ENCODE measurements around the gene CERS3. TPM values are rescaled to one million over a fixed set of nuclear protein-coding genes. Genes with fewer than 3 reads are reported as not detected.

The CERS3 gene
- total RNA-seq, 2 experiments from 2014 or later = not detected

- intact Hi-C loops (cut with micrococcal nuclease) = no loop called here
Observed at GRCh38 chr15:100570735-100571313, 42.1 kb upstream of the CERS3 start.

GRCh38 chr15:100570275-100570674, 41.5 kb upstream of the CERS3 start:
- no peak for TF ChIP-seq CTCF (IDR thresholded peaks at IDR 0.05)
- Mint-ChIP-seq H3K27ac (peak overlapping the region; percentile 72), H3K4me1 (ENCODE audit: low read depth) (peaks cover 32% of the 10 kb centered on the region), H3K4me3 (no peak overlapping the region), H3K9me3 (no peaks in the 10 kb centered on the region), H3K27me3 (no peaks in the 10 kb centered on the region), H3K36me3 (ENCODE audit: low read depth) (peaks cover 41% of the 10 kb centered on the region)
- no peak for ATAC-seq
- ChIA-PET POLR2A (interaction anchor here (1.7 kb wide), 1 partner anchor 33 kb away, joined by 4 read pairs; the partner anchor contains the start of gene ASB7), CTCF (interaction anchor here (1.3 to 5.8 kb wide), 2 partner anchors 15 to 220 kb away, joined by 3 to 72 read pairs; no protein-coding TSS in a partner anchor)
- no peak for DNase-seq
- intact Hi-C loops (cut with micrococcal nuclease) = no loop called here

More at GRCh38 chr15:100570735-100571313, 42.1 kb upstream of the CERS3 start:
- CTCF ChIA-PET = interaction anchor here (0.7 to 5.8 kb wide), 5 partner anchors 15 to 223 kb away, joined by 3 to 72 read pairs (median 3); no protein-coding TSS in a partner anchor
- no peak overlapping the region for H3K4me3 Mint-ChIP-seq
- no peaks in the 10 kb centered on the region for H3K27me3 Mint-ChIP-seq
- H3K27ac Mint-ChIP-seq = peak overlapping the region; percentile 72
- ATAC-seq = peak; percentile 65
- peaks cover 38% of the 10 kb centered on the region for H3K36me3 Mint-ChIP-seq (ENCODE audit: low read depth)
- no peaks in the 10 kb centered on the region for H3K9me3 Mint-ChIP-seq
- TF ChIP-seq CTCF (IDR thresholded peaks at IDR 0.05) = no peak
- POLR2A ChIA-PET = interaction anchor here (1.7 kb wide), 1 partner anchor 32 kb away, joined by 4 read pairs; the partner anchor contains the start of gene ASB7
- peaks cover 37% of the 10 kb centered on the region for H3K4me1 Mint-ChIP-seq (ENCODE audit: low read depth)
- DNase-seq = no peak

- peak overlapping the region; percentile 43 for H3K27ac Mint-ChIP-seq
Observed at GRCh38 chr15:100569391-100569790, 40.6 kb upstream of the CERS3 start.

GRCh38 chr15:100566850-100567628, 38.3 kb upstream of the CERS3 start:
- Mint-ChIP-seq H3K27me3 (no peaks in the 10 kb centered on the region), H3K36me3 (ENCODE audit: low read depth) (peaks cover 46% of the 10 kb centered on the region), H3K4me1 (ENCODE audit: low read depth) (peaks cover 22% of the 10 kb centered on the region), H3K9me3 (no peaks in the 10 kb centered on the region), H3K4me3 (no peak overlapping the region), H3K27ac (no peak overlapping the region)
- POLR2A ChIA-PET = no interaction called here
- ATAC-seq = no peak
- no peak for DNase-seq
- intact Hi-C loops (cut with micrococcal nuclease) = loop anchor here (10.0 kb wide), 1 partner anchor 212 kb away; no protein-coding TSS in a partner anchor
- CTCF ChIA-PET = no interaction called here
- no peak for TF ChIP-seq CTCF (IDR thresholded peaks at IDR 0.05)

More at GRCh38 chr15:100569391-100569790, 40.6 kb upstream of the CERS3 start:
- Mint-ChIP-seq H3K27me3 (no peaks in the 10 kb centered on the region), H3K9me3 (no peaks in the 10 kb centered on the region), H3K4me1 (ENCODE audit: low read depth) (peaks cover 32% of the 10 kb centered on the region), H3K4me3 (no peak overlapping the region), H3K36me3 (ENCODE audit: low read depth) (peaks cover 44% of the 10 kb centered on the region)
- DNase-seq (no peak), ATAC-seq (no peak)
- ChIA-PET CTCF (interaction anchor here (5.8 kb wide), 1 partner anchor 219 kb away, joined by 72 read pairs; no protein-coding TSS in a partner anchor), POLR2A (no interaction called here)
- intact Hi-C loops (cut with micrococcal nuclease) = loop anchor here (10.0 kb wide), 1 partner anchor 215 kb away; no protein-coding TSS in a partner anchor
- TF ChIP-seq CTCF (IDR thresholded peaks at IDR 0.05) = no peak

Measured in activated CD8-positive, alpha-beta T cell treated with anti-CD3 and anti-CD28 coated beads for 36 hours (primary cell).